Neural cell (in vitro differentiated cells): Measurements from ENCODE around the gene CALCR. TPM values are rescaled to one million over a fixed set of nuclear protein-coding genes. Genes with fewer than 3 reads are reported as not detected.

ENCODE experiments used
- H2AFZ ChIP-seq: fragments of 200-600, 300-800 bp; sonication (generic), shearing (Covaris generic); 2 replicates; pipeline ENCODE4 v1.6.0; 2014; ENCODE audit warnings: low read depth, mild to moderate bottlenecking, antibody characterized with exemption, low read length, moderate library complexity
- H3F3A ChIP-seq: fragments of 200-600 bp; shearing (Covaris generic); 2 replicates; pipeline ENCODE4 v1.6.1; 2016; ENCODE audit warnings: mild to moderate bottlenecking, moderate library complexity, mixed read lengths, antibody characterized with exemption, low read length; ENCODE audit not compliant: insufficient read depth, poor library complexity, severe bottlenecking
- H3K27ac ChIP-seq: fragments of 200-600, 300-800 bp; sonication (generic), shearing (Covaris generic); 2 replicates; pipeline ENCODE4 v1.5.1; 2014; ENCODE audit warnings: mild to moderate bottlenecking, low read length, moderate library complexity
- H3K27me3 ChIP-seq: fragments of 300-800, 200-600 bp; sonication (generic), shearing (Covaris generic); 2 replicates; pipeline ENCODE4 v1.6.0; 2014; ENCODE audit warnings: mild to moderate bottlenecking, low read depth, low read length, moderate library complexity; ENCODE audit not compliant: insufficient read depth
- H3K36me3 ChIP-seq: fragments of 300-800, 200-600 bp; sonication (generic), shearing (Covaris generic); 2 replicates; pipeline ENCODE4 v1.5.1; 2014; ENCODE audit warnings: mild to moderate bottlenecking, antibody characterized with exemption, low read length, moderate library complexity; ENCODE audit not compliant: insufficient read depth
- H3K4me2 ChIP-seq: fragments of 300-800, 200-600 bp; sonication (generic), shearing (Covaris generic); 2 replicates; pipeline ENCODE4 v1.6.0; 2014; ENCODE audit warnings: mild to moderate bottlenecking, low read length
- H3K4me3 ChIP-seq: fragments of 300-800, 200-600 bp; sonication (generic), shearing (Covaris generic); 2 replicates; pipeline ENCODE4 v1.5.1; 2014; ENCODE audit warnings: mild to moderate bottlenecking, low read length, moderate library complexity
- H3K79me2 ChIP-seq: fragments of 200-600 bp; shearing (Covaris generic); replicated peaks from 2 replicates; pipeline ENCODE4 v1.6.0; 2014; ENCODE audit warnings: mild to moderate bottlenecking, low read length, moderate library complexity; ENCODE audit not compliant: insufficient read depth
- H3K9ac ChIP-seq: fragments of 300-800, 200-600 bp; sonication (generic), shearing (Covaris generic); 2 replicates; pipeline ENCODE4 v1.6.1; 2016; ENCODE audit warnings: mild to moderate bottlenecking, low read length, mixed read lengths
- H3K9me2 ChIP-seq: fragments of 200-600 bp; shearing (Covaris generic); 2 replicates; pipeline ENCODE4 v1.6.1; 2016; ENCODE audit warnings: mild to moderate bottlenecking, low read length, mixed read lengths; ENCODE audit not compliant: insufficient read depth
- H3K9me3 ChIP-seq: fragments of 200-600, 300-800 bp; sonication (generic), shearing (Covaris generic); 2 replicates; pipeline ENCODE4 v1.6.1; 2016; ENCODE audit warnings: mild to moderate bottlenecking, mixed run types, low read length, moderate library complexity, mixed read lengths
- H4K20me1 ChIP-seq: fragments of 200-600 bp; shearing (Covaris generic); 2 replicates; pipeline ENCODE4 v1.6.1; 2016; ENCODE audit warnings: mild to moderate bottlenecking, mixed run types; ENCODE audit not compliant: insufficient read depth
- CTCF ChIP-seq: fragments of 450-650 bp; IDR thresholded peaks from 2 replicates; pipeline ENCODE4 v1.5.1; 2014; ENCODE audit warnings: antibody characterized with exemption, mild to moderate bottlenecking, moderate library complexity; ENCODE audit not compliant: poor library complexity, severe bottlenecking
- EP300 ChIP-seq: fragments of 450-650 bp; conservative IDR thresholded peaks from 2 replicates; pipeline ENCODE4 v1.6.1; 2014; ENCODE audit warnings: antibody characterized with exemption, mild to moderate bottlenecking, moderate library complexity; ENCODE audit not compliant: poor library complexity, severe bottlenecking
- EZH2 ChIP-seq: fragments of 200-600, 300-800 bp; shearing (Covaris generic), sonication (generic); IDR thresholded peaks from 2 replicates; pipeline ENCODE4 v1.6.1; 2014; ENCODE audit warnings: antibody characterized with exemption, low read length, borderline replicate concordance, mild to moderate bottlenecking; ENCODE audit not compliant: insufficient read depth, poor library complexity, severe bottlenecking
- MXI1 ChIP-seq: fragments of 450-650 bp; conservative IDR thresholded peaks from 2 replicates; pipeline ENCODE4 v1.6.1; 2014; ENCODE audit warnings: antibody characterized with exemption, mild to moderate bottlenecking; ENCODE audit not compliant: poor library complexity, severe bottlenecking
- POLR2AphosphoS5 ChIP-seq: IDR thresholded peaks from 2 replicates; pipeline ENCODE4 v1.6.1; 2012
- REST ChIP-seq: IDR thresholded peaks from 2 replicates; pipeline ENCODE4 v1.6.1; 2012; ENCODE audit warnings: borderline replicate concordance
- TAF1 ChIP-seq: IDR thresholded peaks from 2 replicates; pipeline ENCODE4 v1.6.1; 2012; ENCODE audit warnings: low read depth
- polyA plus RNA-seq: library from polyadenylated mRNA; depleted of rRNA; stranded (reverse); fragments of >200 nt; gene quantifications from 2 replicates; pipeline ENCODE4 v1.2.3, GENCODE V29; 2014

Gene CALCR
- polyA plus RNA-seq, 1 donor from 2014 or later, result 3.6 TPM

GRCh38 chr7:93562106-93562505 lies 12.4 kb downstream of the CALCR start:
- no peak overlapping the region for H3K9ac ChIP-seq
- H3K27ac ChIP-seq, result no peak overlapping the region
- no peak overlapping the region for H2AFZ ChIP-seq
- no peak overlapping the region for H3K4me3 ChIP-seq
- no peak for TF ChIP-seq POLR2AphosphoS5
- no peak for TF ChIP-seq CTCF
- H3K79me2 ChIP-seq, result no peaks in the 10 kb centered on the region
- no peak overlapping the region for H3K4me2 ChIP-seq
- no peaks in the 10 kb centered on the region for H3F3A ChIP-seq
- no peaks in the 10 kb centered on the region for H4K20me1 ChIP-seq
- no peaks in the 10 kb centered on the region for H3K9me2 ChIP-seq
- no peaks in the 10 kb centered on the region for H3K36me3 ChIP-seq
- H3K27me3 ChIP-seq, result no peaks in the 10 kb centered on the region
- H3K9me3 ChIP-seq, result no peaks in the 10 kb centered on the region

GRCh38 chr7:93559639-93560491 lies 14.7 kb downstream of the CALCR start:
- H3K4me3 ChIP-seq, result no peak overlapping the region
- H3K27ac ChIP-seq, result no peak overlapping the region

More at GRCh38 chr7:93559639-93560491, 14.7 kb downstream of the CALCR start:
- Histone ChIP-seq H3K36me3 (no peaks in the 10 kb centered on the region), H3K9ac (no peak overlapping the region), H3K4me2 (no peak overlapping the region), H3K9me3 (no peaks in the 10 kb centered on the region), H3K9me2 (peaks cover 4% of the 10 kb centered on the region), H3K79me2 (no peaks in the 10 kb centered on the region), H3K27me3 (no peaks in the 10 kb centered on the region), H4K20me1 (no peaks in the 10 kb centered on the region), H2AFZ (no peak overlapping the region), H3F3A (no peaks in the 10 kb centered on the region)
- no peak for TF ChIP-seq EP300
- no peak for TF ChIP-seq TAF1
- TF ChIP-seq EZH2, result no peak
- no peak for TF ChIP-seq MXI1
- TF ChIP-seq REST, result no peak
- no peak for TF ChIP-seq CTCF
